ENCODE results near the gene DPH1. TPM values are rescaled to one million over a fixed set of nuclear protein-coding genes. Genes with fewer than 3 reads are reported as not detected.

DPH1 gene
- total RNA-seq, 1 donor from 2014 or later, result 14.7 TPM

DNA sequence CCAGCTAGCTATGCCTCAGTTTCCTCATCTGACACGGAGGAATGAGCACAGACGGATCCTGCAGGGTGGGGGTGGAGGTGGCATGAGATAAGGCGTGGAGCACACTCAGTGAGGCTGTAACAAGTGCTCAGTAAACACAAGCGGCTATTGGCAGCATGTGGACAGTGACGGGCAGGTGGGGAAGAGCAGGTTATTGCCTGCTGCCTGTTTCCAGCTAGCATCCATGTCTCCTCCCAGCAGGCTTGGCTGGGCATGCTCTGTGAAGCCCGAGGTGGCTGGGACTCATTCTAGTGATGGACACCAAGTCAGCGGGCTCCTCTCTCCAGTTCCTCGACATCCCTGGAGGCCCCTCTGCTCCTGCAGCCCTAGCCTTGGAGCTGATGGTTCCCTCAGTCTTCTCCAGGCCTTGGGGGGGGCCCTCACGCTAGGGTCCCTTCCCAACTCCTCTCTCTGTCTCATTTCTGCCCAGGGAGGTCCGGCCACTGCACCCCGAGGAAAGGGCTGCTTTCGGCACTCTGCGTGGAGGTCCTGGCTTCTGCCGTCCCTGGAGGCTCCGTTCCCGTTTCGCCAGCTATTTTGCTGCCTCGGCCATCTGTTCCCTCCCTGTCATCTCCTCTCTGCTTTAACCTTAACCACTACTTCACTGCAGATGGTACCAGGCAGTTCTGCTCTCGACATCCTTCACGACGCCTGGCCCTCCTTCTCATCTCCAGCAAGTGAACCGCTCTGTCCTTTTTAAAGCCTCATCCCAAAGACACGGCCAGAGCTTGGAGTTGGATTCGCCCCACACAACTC lies 11.0 kb upstream of the DPH1 start:
- H3K4me3 ChIP-seq (ENCODE audit: low read depth, low read length), result no peak overlapping the region
- FAIRE-seq (no peak), DNase-seq (ENCODE audit: low read depth) (no peak)
- TF ChIP-seq, protein P1, sequence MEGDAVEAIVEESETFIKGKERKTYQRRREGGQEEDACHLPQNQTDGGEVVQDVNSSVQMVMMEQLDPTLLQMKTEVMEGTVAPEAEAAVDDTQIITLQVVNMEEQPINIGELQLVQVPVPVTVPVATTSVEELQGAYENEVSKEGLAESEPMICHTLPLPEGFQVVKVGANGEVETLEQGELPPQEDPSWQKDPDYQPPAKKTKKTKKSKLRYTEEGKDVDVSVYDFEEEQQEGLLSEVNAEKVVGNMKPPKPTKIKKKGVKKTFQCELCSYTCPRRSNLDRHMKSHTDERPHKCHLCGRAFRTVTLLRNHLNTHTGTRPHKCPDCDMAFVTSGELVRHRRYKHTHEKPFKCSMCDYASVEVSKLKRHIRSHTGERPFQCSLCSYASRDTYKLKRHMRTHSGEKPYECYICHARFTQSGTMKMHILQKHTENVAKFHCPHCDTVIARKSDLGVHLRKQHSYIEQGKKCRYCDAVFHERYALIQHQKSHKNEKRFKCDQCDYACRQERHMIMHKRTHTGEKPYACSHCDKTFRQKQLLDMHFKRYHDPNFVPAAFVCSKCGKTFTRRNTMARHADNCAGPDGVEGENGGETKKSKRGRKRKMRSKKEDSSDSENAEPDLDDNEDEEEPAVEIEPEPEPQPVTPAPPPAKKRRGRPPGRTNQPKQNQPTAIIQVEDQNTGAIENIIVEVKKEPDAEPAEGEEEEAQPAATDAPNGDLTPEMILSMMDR (IDR thresholded peaks at IDR 0.05; ENCODE audit: insufficient read depth, low read length, severe bottlenecking), result no peak
- no peaks in the 10 kb centered on the region for H3K36me3 ChIP-seq (ENCODE audit: control insufficient read depth, insufficient read depth, low read length)
- H3K27me3 ChIP-seq (ENCODE audit: control insufficient read depth, insufficient read depth, low read length), result peaks cover 6% of the 10 kb centered on the region

DNA sequence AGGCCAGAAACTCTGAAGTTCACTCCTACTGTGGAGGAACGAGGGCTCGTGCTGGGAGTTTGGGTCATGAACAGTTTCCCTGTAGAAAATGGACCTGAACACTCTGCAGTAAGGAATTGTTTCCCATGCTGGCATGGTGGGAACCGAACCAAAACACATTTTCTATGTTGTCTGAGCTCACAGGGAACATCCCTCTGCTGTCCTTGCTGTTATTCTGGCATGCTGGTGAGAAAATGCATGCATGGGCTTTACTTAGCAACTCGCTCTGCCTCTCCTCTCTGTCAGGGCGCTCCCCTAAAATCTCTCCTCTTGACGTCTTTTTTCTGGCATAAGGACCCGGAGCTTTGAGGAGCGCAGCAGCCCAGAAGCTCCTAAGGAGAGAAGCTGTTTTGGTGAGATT lies 10.2 kb upstream of the DPH1 start:
- H3K4me3 ChIP-seq (ENCODE audit: low read depth, low read length), result no peak overlapping the region
- TF ChIP-seq, protein P1 (IDR thresholded peaks at IDR 0.05; ENCODE audit: insufficient read depth, low read length, severe bottlenecking), result no peak
- FAIRE-seq (no peak), DNase-seq (ENCODE audit: low read depth) (no peak)
- peaks cover 10% of the 10 kb centered on the region for H3K27me3 ChIP-seq (ENCODE audit: control insufficient read depth, insufficient read depth, low read length)
- H3K36me3 ChIP-seq (ENCODE audit: control insufficient read depth, insufficient read depth, low read length), result no peaks in the 10 kb centered on the region

DNA sequence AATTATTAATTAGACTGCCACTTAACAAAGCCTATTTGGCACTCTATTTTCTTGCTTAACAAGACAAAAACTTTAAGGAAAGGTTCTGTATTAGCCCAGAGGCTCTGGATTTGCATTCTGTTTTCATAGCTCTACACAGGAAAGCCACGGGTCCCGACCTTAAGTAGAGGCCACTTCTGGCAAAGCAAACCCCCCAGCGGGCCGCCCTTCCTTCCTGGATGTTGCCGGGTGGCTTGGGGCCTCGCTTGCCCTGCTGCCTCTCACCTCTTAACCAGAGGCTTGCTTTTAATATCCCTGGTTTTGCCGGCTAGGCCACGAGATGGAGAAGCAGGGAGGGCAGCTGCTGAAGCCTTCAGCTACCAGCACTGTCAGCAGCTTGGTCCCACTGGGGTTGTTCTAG lies 9.2 kb upstream of the DPH1 start:
- peaks cover 10% of the 10 kb centered on the region for H3K27me3 ChIP-seq (ENCODE audit: control insufficient read depth, insufficient read depth, low read length)
- FAIRE-seq (no peak), DNase-seq (ENCODE audit: low read depth) (no peak)
- no peaks in the 10 kb centered on the region for H3K36me3 ChIP-seq (ENCODE audit: control insufficient read depth, insufficient read depth, low read length)
- no peak overlapping the region for H3K4me3 ChIP-seq (ENCODE audit: low read depth, low read length)
- TF ChIP-seq, protein P1 (IDR thresholded peaks at IDR 0.05; ENCODE audit: insufficient read depth, low read length, severe bottlenecking), result no peak

DNA sequence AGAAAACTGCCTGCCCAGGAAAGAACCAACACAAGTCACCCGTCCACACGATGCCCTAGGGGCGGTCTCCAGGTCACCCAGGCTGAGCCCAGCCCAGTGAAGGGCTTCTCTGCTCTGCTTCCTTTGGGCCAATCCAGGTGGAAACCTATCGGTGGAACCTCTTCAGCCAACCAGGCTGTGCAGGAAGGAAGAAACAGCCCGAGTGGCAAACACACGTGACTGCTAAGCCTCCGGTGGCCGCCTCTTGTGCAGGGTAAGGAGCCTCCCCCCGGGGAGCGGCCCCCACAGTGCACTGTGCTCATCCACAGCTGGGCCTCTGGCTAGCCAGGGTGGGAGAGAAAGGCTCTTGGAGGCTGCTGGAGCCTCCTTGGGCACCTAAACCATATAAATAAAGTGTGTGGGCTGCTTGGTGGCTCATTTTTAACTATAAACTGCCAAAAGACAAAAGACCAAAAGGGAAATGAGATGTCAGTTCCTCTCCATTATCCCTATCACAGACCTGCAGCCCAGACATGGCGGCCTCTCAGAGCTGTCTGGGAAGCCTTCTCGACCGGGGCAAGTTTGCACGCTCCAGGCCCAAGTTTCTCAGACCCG lies 7.2 kb upstream of the DPH1 start:
- H3K27me3 ChIP-seq (ENCODE audit: control insufficient read depth, insufficient read depth, low read length), result peaks cover 10% of the 10 kb centered on the region
- no peak for FAIRE-seq

DNA sequence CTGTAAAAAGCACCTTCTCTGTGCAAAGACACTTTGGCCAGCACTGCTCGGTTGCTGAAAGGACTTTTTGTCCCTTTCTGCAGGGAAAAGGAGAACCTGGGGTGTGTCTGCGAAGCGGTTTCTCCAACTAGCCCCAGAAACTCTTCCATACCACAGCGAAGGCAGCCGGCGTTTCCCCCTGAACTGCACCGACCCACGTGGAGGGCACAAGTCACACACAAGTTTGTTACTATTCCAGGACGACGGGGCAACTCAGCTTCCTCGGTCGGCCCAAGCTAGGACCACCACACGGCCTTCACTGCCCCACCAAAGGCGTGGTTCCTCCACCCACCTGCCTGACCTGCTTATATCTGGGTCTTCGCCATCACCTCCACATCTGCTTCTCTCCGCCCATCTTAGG lies 6.7 kb upstream of the DPH1 start:
- H3K4me3 ChIP-seq (ENCODE audit: low read depth, low read length), result no peak overlapping the region
- TF ChIP-seq, protein P1 (IDR thresholded peaks at IDR 0.05; ENCODE audit: insufficient read depth, low read length, severe bottlenecking), result no peak
- FAIRE-seq, result no peak
- H3K27me3 ChIP-seq (ENCODE audit: control insufficient read depth, insufficient read depth, low read length), result peaks cover 10% of the 10 kb centered on the region
- H3K36me3 ChIP-seq (ENCODE audit: control insufficient read depth, insufficient read depth, low read length), result no peaks in the 10 kb centered on the region
- no peak for DNase-seq (ENCODE audit: low read depth)

More for the DNA sequence above, 7.2 kb upstream of the DPH1 start:
- no peak for DNase-seq (ENCODE audit: low read depth)
- Histone ChIP-seq H3K4me3 (ENCODE audit: low read depth, low read length) (no peak overlapping the region), H3K36me3 (ENCODE audit: control insufficient read depth, insufficient read depth, low read length) (no peaks in the 10 kb centered on the region)
- TF ChIP-seq, protein P1 (IDR thresholded peaks at IDR 0.05; ENCODE audit: insufficient read depth, low read length, severe bottlenecking), result no peak

Data from bronchial epithelial cell (primary cell).